Fibroblast of skin of left quadriceps (primary cell): Measurements from ENCODE around the gene CYP46A1.
"Not testable (repeated sequence)": the region's sequence is repeated elsewhere in the genome, so short reads cannot be mapped to it uniquely, and the experiment has no call there.

Source experiments
- DNase-seq, 2 experiments: peaks; one replicate each; pipeline ENCODE4 v3.0.0-alpha.2; 2013; ENCODE audit warnings: low read depth in 2 of 2

The CYP46A1 gene

DNA sequence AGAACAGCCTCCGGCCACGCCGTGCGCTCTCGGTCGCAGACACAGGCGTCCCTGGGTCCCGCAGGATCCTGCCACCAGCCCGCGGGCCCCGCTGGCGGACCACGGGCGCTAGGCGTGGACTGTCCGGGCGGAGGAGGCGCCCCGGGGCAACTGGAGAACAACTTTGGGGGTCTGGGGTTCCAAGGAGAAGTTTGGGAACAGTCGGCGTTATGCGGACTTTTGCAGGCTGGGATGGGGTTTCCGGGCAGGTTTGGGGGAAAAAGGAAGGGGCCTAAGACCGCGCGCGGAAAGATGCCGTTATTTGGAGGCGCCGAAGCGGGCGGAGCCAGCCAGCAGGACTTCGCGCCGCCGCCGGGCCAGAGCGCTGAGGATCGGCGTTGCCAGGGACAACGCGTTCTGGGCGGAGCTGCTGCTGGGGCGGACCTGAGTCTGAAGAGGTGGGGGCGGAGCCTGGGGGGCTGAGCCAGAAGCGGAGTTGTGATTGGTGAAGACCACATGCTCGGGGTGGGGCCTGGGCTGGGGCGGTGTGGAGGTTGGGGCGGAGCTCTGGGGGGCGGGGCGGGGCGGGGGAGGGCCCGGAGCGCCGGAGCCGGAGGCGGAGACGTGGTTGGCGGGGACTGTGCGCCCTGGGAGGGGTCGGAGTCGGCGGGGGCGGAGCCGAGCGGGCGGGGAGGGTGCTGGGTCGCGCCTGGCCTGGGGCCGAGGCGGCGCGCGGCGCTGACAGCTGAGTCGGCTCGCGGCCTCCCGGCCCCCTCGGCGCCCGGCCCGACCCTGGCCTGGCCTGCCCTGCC, at the start of gene CYP46A1:
TSS of gene CYP46A1 (plus strand) at position 680 of the 791 bp plus-strand sequence. CDS start 120 bp downstream, outside the sequence.
- DNase-seq, result peak; percentile 98

DNA sequence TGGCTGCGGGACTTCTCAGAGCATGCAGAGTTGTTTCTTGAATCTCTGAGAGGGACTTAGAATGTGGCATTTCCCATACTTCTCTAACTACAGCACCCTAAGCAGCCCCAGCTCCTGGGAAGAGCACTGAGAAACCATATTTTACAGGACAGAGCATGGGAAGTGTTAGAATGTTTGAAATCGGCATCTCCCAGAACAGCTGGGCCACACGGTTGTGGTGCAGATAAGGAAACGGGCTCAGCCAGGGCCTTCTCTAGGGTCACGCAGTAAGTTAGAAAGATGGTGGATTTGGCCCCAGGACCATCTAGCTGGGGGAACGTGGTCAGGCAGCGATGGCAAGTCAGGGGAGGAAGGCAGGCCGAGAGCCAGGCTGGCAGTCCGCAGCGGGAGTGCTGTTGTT, 49.7 kb upstream of the CYP46A1 start:
- DNase-seq, result no peak

DNA sequence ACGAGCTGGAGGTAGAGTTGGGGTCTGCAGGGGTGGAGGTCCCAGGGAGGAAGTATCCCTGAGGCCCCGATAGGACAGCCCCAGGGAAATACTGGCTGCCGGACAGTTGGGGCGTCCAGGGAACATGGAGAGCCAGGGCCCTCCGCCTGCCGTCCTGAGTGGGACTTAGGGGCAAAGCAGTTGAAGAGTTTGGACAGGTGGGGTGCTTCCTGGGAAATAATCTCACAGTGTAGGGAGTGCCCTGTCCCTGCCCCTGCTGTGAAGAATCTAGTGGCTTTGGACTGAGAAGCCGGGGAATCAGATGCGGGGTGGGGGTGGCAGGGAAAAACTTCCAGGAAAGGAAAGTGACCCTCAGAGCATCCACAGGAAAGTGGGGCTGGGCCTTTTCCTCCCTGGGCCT, 49.0 kb upstream of the CYP46A1 start:
- DNase-seq, result no peak

DNA sequence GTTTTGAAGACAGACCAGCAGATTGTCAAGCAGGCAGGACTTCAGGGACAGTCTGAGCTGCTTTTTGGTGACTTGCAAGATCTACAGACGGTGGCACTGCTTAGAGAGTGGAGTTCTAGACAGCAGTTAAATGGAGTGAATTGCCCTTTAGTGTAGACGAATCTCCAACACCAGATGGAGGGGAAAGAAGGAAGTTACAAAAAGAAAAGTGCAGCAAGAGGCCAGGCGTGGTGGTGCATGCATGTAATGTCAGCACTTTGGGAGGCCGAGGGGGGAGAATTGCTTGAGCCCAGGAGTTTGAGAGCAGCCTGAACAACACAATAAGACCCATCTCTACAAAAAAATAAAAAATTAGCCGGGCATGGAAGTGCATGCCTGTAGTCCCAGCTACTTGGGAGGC, 47.6 kb upstream of the CYP46A1 start:
- no peak for DNase-seq

DNA sequence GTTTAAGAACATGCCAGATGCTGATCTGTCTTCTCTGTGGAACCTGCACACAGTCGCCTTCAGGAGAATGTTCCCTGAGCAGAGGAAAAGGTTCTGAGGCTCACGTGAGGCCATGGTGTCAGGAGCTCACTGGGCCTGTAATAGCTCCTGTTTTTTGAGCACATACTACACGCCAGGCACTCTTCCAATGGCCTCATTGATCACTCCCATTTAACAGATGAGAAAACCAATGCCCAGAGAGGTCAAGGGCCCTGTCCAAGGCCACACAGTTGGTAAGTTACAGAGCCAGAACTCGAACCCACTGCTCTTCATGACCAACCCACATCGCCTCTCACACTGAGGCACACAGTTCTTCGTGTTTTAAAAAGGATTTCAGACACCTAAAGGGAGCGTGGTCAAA, 46.5 kb upstream of the CYP46A1 start:
- DNase-seq, result no peak

DNA sequence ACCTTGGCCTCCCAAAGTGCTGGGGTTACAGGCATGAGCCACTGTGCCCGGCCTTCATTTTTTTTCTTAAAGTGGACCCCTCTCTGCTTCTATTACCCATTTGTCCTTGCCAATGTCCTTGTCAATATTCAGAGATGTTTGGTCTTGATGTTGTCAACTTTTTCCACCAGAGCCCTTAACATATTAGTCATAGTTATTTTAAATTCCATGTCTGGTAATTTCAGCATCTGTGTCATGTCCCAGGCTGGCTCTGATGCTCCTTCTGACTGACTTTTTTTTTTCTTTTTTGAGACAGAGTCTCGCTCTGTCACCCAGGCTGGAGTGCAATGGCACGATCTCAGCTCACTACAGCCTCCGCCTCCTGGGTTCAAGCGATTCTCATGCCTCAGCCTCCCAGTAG, 41.3 kb upstream of the CYP46A1 start:
- DNase-seq, result not testable (repeated sequence)

DNA sequence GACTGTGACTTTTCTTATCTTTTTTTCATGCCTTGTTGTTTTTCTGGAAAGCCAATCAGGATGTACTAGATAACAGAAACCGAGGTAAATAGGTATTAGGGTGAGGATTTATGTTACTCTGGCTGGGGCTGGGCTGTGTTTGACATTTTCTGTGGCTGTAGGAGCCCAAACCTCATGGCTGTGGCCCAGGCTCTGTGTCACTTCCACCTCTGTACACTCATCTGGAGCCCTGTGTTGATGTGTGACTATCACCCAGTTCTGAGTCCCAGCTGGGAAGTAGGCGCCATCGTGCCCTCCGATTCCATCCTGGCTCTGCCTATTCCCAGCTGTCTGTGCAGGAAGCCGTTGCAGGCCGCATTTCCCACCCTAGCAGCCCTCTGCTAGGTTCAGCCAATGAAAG, 40.8 kb upstream of the CYP46A1 start:
- no peak for DNase-seq

DNA sequence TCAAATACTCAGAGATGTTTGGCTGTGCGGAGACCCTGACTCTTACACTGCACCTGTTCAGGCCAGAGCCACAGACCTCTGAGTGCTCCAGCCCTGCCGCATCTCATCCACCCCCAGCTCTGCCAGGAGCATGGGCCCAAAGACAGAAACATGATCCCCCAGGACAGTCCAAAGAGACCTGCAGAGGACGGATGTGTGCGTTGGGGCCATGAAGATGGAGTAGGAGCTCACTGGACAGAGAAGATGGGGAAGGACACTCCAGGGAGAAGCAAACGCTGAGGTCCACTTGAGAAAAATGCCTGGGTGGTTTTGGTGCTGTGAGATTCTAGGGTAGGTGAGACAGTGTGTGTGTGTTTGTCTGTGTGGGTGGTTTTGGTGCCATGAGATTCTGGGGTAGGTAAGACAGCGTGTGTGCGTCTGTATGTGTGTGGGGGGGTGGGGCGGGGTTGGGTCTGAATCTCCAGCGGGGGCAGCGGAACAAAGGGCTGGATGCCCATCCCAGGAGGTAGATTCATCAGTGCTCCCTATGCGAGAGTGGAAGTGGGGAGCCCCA, 40.0 kb upstream of the CYP46A1 start:
- no peak for DNase-seq

DNA sequence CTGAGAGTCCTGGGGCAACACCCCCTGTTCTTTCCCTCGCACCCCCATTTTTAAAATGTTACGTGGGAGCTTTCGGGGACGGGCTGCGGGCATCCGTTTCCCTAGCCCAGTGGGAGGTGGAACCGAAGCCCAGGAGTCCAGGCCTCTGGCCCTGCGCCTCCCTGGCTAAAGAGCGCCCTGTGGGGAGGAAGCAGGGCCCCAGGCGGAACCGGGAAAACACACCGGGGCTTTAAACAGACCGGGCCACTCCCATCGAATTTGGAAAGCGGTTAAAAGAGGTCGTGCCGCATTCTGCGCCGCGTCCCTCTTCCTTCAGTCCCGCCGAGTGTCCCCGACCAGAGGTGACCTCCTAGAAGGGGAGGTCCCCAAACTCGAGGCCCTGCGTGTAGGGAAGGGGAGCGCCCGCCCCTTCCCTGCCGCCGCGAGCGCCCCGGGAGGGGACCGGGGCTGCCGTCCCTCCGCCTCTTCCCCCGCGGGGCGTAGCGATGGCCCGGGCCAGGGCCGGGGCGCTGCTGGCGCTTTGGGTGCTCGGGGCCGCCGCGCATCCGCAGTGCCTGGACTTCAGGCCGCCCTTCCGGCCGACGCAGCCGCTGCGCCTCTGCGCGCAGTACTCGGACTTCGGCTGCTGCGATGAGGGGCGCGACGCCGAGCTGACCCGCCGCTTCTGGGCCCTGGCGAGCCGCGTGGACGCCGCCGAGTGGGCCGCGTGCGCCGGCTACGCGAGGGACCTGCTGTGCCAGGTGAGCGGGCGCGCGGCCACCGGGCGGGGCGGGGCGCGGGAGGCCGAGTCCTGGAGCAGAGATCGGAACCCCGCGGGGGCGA, 39.2 kb upstream of the CYP46A1 start, which contains the start of gene HHIPL1:
TSS of gene HHIPL1 (plus strand) at position 407 of the 822 bp plus-strand sequence. CDS start at position 486, 79 bp downstream.
- no peak for DNase-seq

DNA sequence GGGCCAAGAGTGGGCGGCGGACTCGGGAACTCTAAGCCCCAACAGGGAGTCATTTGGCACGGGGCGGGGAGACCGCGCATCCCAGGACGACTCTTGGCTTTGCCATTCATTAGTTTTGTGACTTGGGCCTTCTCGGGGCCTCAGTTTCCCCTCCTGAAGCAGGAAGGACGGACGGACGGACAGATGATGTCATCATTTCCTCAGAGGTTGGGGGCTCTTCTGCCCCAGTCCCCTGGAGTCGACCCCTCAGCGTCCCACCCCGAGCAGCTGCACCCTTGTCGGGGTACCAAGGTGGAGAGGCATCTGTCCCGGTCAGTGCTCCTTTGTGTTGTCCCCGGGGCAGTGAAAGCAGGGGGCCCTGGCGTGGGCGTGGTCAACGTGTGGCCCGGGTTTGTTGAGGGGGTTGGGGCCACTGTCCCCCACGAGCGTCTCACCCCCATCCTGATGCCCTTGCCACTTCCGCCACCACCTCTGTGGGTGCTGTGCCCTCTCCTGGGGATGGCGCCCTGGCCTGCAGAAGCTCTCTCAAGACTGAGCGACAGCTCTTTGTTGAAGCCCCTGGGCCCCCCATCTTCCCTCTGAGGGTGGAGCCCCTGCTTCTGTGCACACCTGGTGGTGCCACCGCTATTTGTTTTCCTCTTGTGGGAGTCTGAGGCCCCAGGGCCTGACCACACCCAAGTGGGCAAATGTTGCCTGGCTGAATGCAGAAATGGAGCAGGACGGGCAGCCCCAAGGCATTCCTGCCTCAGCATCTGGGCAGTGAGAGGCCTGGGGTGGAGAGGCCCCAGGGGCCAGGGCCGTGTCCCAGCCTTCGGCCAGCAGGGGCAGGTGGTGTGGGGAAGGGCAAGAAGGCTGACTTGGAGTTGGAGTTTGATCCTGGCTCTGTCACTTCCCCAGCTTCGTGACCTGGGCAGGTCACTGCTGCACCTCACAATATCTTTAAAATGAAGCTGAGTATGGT, 38.3 kb upstream of the CYP46A1 start:
- no peak for DNase-seq

DNA sequence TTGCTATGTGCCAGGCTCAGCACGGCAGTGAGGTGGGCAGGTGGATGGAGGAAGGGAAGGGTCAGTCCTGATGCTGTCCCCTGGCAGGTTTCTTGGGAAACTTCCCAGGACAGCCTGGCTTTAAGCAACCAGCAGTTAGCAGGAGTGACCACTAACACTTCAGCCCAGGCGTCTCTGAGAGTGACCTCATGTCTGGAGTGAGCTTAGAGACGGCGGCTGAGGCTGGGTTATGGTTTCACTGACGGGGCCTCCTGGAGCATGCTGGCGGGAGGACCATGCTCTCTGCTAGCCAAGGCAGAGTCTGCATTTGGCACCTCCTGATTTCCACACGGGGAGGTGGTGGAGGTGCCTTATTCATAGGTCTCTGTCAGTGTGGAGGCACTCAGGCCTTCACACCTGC, 36.7 kb upstream of the CYP46A1 start:
- no peak for DNase-seq

DNA sequence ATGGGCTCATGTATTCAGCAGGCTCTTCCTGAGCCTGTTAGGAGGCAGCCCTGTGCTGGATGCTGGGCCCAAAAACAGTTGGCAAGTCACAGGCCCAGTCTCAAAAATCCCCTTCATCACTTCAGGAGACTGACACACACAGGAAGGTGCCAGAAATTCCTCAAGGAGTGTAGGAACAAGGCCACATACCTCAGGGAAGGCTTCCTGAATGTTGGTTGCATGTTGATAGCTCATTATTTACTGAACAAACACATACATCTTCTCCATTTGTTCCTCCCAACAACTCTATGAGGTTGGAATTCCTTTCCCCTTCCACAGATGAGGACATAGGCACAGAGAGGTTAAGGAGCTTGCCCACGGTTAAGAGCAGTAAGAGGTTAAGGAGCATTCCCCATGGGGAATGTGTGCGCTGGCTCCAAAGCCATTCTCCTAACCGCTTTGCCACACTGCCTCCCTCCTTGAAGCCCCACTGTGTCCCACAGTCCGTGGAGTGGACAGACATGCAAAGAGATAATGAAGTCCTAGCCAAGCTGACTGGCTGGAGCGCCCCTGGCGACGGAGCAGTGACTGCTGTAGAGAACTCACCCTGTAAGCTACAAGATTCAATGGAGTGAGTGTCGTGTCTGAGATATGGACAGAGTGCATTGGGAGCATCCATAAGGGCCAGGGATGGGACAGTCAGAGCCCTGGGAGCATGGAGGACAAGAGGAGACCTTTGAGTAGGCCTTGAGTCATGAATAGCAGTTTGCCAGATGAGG, 35.9 kb upstream of the CYP46A1 start:
- no peak for DNase-seq

DNA sequence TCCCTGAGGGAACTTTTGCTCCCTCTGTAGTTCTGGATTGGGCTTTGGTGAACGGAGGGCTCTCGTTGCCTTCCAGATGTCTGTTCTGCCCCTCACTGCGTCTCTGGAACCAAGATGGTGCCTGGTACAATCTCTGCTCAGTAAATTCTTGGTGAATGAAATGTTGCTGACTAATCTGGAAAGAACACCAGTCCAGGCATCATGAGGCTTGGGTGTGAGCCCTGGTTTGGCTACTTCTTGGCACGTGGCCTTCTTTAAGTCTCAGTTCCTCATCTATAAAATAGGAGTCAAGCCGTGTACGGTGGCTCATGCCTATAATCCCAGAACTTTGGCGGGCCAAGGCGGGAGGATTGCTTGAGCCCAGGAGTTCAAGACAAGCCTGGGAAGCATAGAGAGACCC, 34.9 kb upstream of the CYP46A1 start:
- DNase-seq, result peak in 1 of 2 experiments; percentile 11

DNA sequence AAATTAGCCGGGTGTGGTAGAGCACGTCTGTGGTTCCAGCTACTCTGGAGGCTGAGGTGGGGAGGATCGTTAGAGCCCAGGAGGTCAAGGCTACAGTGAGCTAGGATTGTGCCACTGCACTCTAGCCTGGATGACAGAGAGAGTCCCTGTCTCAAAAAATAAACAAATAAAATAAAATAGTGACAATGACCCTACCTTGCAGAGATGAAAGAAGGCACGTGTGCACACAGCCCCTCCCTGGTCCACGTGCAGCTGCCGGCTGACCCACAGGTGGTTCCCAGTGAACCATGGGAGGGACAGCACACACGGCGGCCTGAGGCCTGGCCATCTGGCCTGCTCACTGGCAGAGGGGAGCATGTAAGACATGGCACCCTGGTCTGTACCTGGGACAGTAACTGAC, 34.5 kb upstream of the CYP46A1 start:
- DNase-seq, result no peak

DNA sequence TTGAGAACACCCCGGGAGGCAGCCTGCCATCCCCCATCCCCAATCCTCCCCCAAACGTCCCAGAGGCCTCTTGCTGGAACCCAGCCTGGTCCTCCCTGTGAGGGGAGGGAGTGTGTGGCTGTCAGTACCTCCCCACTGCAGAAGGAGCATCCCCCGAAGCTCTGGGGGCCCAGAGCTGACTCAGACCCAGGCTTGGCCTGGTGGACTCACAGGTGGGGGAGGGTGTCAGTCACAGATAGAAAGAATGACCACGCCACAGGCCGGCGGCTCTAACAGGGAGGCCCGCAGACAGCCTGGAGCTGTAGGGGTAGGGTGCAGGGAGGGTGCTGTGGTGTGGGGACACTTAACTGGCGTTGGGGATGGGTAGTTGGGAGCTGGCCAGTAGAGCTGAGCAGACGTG, 33.9 kb upstream of the CYP46A1 start:
- no peak for DNase-seq

DNA sequence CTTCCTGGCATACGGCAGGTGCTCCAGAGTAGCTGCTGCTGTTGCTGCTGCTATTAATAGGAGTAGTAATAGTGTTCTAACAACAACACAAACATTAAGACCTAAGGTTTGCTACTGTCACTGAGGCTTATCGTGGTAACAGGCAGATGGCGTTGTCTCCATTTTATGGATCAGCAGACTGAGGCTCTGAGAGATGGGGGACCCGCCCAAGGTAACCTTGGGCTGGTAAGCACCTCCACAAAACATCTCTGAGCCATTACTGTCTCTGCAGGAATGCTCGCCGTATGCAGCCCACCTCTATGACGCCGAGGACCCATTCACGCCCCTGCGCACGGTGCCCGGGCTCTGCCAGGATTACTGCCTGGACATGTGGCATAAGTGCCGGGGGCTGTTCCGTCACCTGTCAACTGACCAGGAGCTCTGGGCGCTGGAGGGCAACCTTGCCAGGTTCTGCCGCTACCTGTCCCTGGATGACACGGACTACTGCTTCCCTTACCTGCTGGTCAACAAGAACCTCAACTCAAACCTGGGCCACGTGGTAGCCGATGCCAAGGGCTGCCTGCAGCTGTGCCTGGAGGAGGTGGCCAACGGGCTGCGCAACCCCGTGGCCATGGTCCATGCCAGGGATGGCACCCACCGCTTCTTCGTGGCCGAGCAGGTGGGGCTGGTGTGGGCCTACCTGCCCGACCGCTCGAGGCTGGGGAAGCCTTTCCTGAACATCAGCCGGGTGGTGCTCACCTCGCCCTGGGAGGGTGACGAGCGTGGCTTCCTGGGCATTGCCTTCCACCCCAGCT, 31.9 kb upstream of the CYP46A1 start:
- no peak for DNase-seq

DNA sequence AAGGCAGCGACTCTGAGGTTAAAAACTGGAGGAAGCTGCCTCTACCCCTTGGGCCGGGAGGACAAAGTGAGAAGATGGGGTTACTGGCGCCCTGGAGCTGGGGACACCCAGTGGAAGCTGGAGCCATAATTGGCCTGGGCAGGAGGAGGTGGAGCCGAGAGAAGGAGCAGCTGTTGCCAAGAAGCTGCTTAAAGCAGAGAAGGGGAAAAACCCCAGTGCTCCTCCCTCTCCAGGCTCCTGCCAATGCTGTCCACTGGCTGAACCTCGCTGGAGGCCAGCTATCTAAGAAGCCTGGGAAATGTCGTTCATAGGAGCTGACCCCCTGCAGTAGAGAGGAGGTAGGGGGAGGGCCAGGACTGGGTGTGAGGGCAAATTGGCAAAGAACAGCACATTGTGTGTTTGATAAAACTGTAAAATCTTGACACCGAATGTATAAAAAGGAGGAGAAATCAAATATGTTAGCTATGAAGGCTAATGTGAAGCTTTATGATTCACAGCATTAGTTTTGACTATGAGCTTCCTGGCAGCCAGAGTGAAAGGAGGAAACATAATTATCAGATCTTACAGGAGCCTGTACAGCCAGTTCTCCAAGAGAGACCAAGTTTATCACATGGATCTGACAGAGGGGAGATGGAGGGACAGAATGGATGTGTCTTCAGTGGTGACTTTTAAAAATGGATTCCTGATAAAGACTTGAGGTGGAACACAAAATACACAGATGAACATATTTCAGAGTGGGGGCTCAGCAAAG, 29.7 kb upstream of the CYP46A1 start:
- peak; percentile 9 to 20 for DNase-seq

DNA sequence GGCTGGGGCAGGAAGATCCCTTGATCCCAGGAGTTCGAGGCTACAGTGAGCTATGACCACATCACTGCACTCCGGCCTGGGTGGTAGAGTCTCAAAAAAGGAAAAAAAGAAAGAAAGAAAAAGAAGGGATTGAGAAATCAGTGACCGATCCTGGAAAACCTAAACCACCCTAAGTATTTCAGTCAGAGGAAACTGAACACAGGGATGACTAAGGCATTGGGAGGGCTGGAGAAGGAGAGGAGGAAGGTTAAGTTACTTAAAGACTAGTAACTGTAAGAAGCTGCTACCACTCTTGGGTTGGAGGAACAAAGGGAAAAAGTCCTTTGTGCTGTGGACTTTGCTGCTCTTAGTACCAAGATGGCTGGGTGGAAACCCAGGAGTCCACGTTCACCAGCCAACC, 28.6 kb upstream of the CYP46A1 start:
- no peak for DNase-seq

DNA sequence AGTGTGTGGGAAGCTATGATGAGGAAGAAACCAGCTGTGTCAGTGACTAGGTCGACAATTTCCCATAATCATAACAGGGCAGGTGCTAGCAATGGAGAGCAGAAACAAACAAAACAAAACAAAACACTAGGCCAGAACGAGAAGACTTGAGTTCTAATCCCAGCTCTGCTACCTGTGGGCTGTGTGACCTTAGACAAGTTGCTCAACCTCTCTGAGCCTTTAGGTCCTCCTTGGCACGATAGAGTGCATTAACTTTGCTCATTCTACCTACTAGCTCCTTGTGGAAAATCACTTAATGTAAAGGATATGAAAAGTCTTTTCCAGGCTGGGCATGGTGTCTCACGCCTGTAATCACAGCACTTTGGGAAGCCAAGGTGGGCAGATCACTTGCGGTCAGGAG, 27.9 kb upstream of the CYP46A1 start:
- DNase-seq, result no peak
